Ovary (tissue), 9 donors: ENCODE data around the gene YWHAQ. TPM values are rescaled to one million over a fixed set of nuclear protein-coding genes. Genes with fewer than 3 reads are reported as not detected.
"Not testable (repeated sequence)": the region's sequence is repeated elsewhere in the genome, so short reads cannot be mapped to it uniquely, and the experiment has no call there.

Source experiments
- DNase-seq, 5 donors: peaks; one replicate each; pipeline ENCODE4 v3.0.0-alpha.2; 2019 to 2020
- H3K27ac ChIP-seq, 2 donors: fragments of 200-600 bp; one replicate each; pipeline versions ENCODE4 v1.5.1 to v1.8.0; 2019 to 2022
- H3K27me3 ChIP-seq: fragments of 200-600 bp; one replicate; pipeline ENCODE4 v1.8.0; 2022
- H3K36me3 ChIP-seq: fragments of 200-600 bp; sonication (generic); one replicate; pipeline ENCODE4 v1.5.1; 2019
- H3K4me1 ChIP-seq: one replicate; pipeline ENCODE4 v1.8.1; 2013; ENCODE audit warnings: mild to moderate bottlenecking, moderate library complexity; ENCODE audit not compliant: insufficient read depth
- H3K4me3 ChIP-seq: fragments of 200-600 bp; sonication (generic); one replicate; pipeline ENCODE4 v1.5.1; 2017
- H3K9me3 ChIP-seq, 2 donors: fragments of 200-600 bp in 1 of 2; sonication (generic) in 1 of 2; one replicate each; pipeline versions ENCODE4 v1.5.1 to v1.8.1; 2013 to 2019; ENCODE audit warnings: mild to moderate bottlenecking in 1 of 2, moderate library complexity in 1 of 2
- CTCF ChIP-seq, 3 donors: fragments of 450-650 bp in 2 of 3; fragments of 200-600 bp in 1 of 3; IDR thresholded peaks; one replicate each; pipeline versions ENCODE4 v1.5.1 to v1.8.0; 2016 to 2022; ENCODE audit warnings: antibody characterized with exemption in 3 of 3, mild to moderate bottlenecking in 1 of 3
- EP300 ChIP-seq: sonication (generic); formaldehyde crosslinking; IDR thresholded peaks from one replicate; pipeline ENCODE4 v1.6.1; 2017; ENCODE audit warnings: antibody characterized with exemption
- POLR2A ChIP-seq: fragments of 450-650 bp; IDR thresholded peaks from one replicate; pipeline ENCODE4 v1.6.1; 2017; ENCODE audit warnings: antibody characterized with exemption, mild to moderate bottlenecking, moderate library complexity
- WGBS, 3 donors: extraction: QIAGEN DNeasy Blood & Tissue Kit in 1 of 3; methylation state at CpG; one replicate each; pipeline versions ENCODE4 v1.1.5 to v1.1.7; 2013 to 2017; 5-methylcytosine and 5-hydroxymethylcytosine counted together
- intact Hi-C, 4 donors: fragments of 100-400 bp; cut with DNase I; formaldehyde crosslinking; loops; one replicate each; pipeline versions ENCODE4 v1.11.0 to v1.15.1; 2022 to 2023
- polyA plus RNA-seq, 2 donors: library from polyadenylated mRNA; stranded (reverse); fragments of 200-250 nt in 1 of 2; fragments of 350-450 nt in 1 of 2; fragmentation: Illumina TruSeq in 1 of 2; extraction: RNeasy Lipid Tissue Mini Kit (QIAGEN cat#74804) in 1 of 2; gene quantifications; one replicate each; pipeline ENCODE4 v1.2.3, GENCODE V29; 2013 to 2014
- total RNA-seq, 7 donors: library from RNA; depleted of rRNA in 2 of 7; stranded (reverse); fragments of >200 nt in 2 of 7; fragmentation: NEBNext Ultra II Directional in 3 of 7; extraction: Animal tissue kit (Norgen Biotek cat#: 25700) in 3 of 7; gene quantifications; one replicate each; pipeline versions ENCODE4 v1.1.0 to v1.2.4, GENCODE V29; 2016 to 2023
- donor health status: DM: no; HTN: no; CAD: no; lungs with moderate emphysema.
- donor health status: DM: no; HTN: no; CAD: no.
- donor health status: Bipolar disorder and iron deficiency.
- donor health status: DM: yes; HTN: yes; CAD: no.
- donor health status: DM: no; HTN: no; CAD: no.
- donor health status: DM: yes; HTN: yes; CAD: no.

Gene YWHAQ
- total and polyA plus RNA-seq, 9 donors, result 156 to 386 (median 241) TPM

GRCh38 chr2:9555297-9556120, 75.3 kb downstream of the YWHAQ start, which contains the start of gene ADAM17:
Gene ADAM17, minus strand, starts transcription at chr2:9555830. Its CDS starts 225 bp downstream, at chr2:9555605.
- Histone ChIP-seq H3K4me3 (peak within 1 kb of the TSS; percentile 92), H3K4me1 (peaks cover 6% of the 10 kb centered on the region), H3K36me3 (no peaks in the 10 kb centered on the region), H3K27me3 (no peaks in the 10 kb centered on the region), H3K9me3 (no peaks in the 10 kb centered on the region), H3K27ac (peak within 1 kb of the TSS; percentile 97 to 99)
- 0% methylated on average over 57 to 73 of the region's 73 CpGs for WGBS, 3 donors
- intact Hi-C loops, result loop anchor here in 1 of 4 donors (2.0 kb wide), 1 partner anchor 75 kb away; the partner anchor contains the start of gene YWHAQ
- TF ChIP-seq CTCF (IDR thresholded peaks at IDR 0.05) (peak in 2 of 3 donors; percentile 67 to 94), EP300 (peak; percentile 54), POLR2A (peak; percentile 94)
- DNase-seq, result peak; percentile 93 to 96 (median 96)

GRCh38 chr2:9554921-9555296, 75.9 kb downstream of the YWHAQ start:
- no peaks in the 10 kb centered on the region for H3K27me3 ChIP-seq
- WGBS, 3 donors, result 0 to 1% (median 0%) methylated on average over 9 of the region's 9 CpGs
- no peaks in the 10 kb centered on the region for H3K36me3 ChIP-seq
- H3K4me3 ChIP-seq, result peak overlapping the region; percentile 92
- TF ChIP-seq CTCF (IDR thresholded peaks at IDR 0.05) (no peak), EP300 (no peak), POLR2A (peak; percentile 27)
- peak in 2 of 5 donors; percentile 51 to 67 for DNase-seq
- intact Hi-C loops, result loop anchor here in 1 of 4 donors (2.0 kb wide), 1 partner anchor 76 kb away; the partner anchor contains the start of gene YWHAQ
- H3K27ac ChIP-seq, result peak overlapping the region; percentile 97 to 99
- H3K4me1 ChIP-seq, result peaks cover 10% of the 10 kb centered on the region
- no peaks in the 10 kb centered on the region for H3K9me3 ChIP-seq

- intact Hi-C loops, result no loop called here
- WGBS, 3 donors, result 15 to 26% (median 19%) methylated on average over 2 of the region's 2 CpGs
- H3K27me3 ChIP-seq, result no peaks in the 10 kb centered on the region
- no peaks in the 10 kb centered on the region for H3K36me3 ChIP-seq
- no peaks in the 10 kb centered on the region for H3K9me3 ChIP-seq
- H3K4me3 ChIP-seq, result no peak overlapping the region
- peak overlapping the region in 1 of 2 donors; percentile 3 for H3K27ac ChIP-seq
- peaks cover 18% of the 10 kb centered on the region for H3K4me1 ChIP-seq
- no peak for TF ChIP-seq CTCF (IDR thresholded peaks at IDR 0.05)
- no peak for TF ChIP-seq EP300
- TF ChIP-seq POLR2A, result no peak
- no peak for DNase-seq
Observed at GRCh38 chr2:9552219-9553178, 78.3 kb downstream of the YWHAQ start.

- H3K4me1 ChIP-seq, result peaks cover 21% of the 10 kb centered on the region
- intact Hi-C loops, result not testable (repeated sequence)
Observed at GRCh38 chr2:9550859-9551391, 79.9 kb downstream of the YWHAQ start.

More at GRCh38 chr2:9550859-9551391, 79.9 kb downstream of the YWHAQ start:
- not testable (repeated sequence) for DNase-seq, H3K36me3 ChIP-seq, H3K27ac ChIP-seq, H3K27me3 ChIP-seq, H3K9me3 ChIP-seq, H3K4me3 ChIP-seq
- 80 to 85% (median 83%) methylated on average over 7 of the region's 7 CpGs for WGBS, 3 donors
